Measurements from ENCODE around the gene ANKH.

ANKH gene

DNA sequence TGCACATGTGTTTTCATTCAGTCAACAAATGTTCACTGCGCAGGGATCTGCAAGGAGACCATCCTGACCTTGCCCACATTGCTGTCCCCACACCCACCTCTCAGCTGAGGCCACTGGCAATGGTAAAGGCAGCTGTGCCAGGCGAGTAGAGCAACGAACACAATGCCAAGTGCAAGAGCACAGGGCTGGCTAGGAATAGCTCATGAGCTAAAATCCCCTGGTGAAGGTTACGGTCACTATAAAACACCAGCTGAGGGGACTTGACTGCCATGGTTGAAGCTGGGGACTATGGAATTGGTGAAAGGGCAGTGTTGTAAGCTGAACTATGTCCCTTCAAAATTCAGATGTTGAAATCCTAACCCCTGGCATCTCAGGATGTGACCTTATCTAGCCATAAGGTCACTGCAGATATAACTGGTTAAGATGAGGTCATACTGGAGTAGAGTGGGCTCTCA, 111.0 kb downstream of the ANKH start:
- H3K4me3 ChIP-seq (replicated peaks in 1 of 2; ENCODE audit: low read depth in 2 of 2, low read length in 2 of 2): no peak overlapping the region
- no peak for DNase-seq (ENCODE audit: low read depth in 2 of 2)
- TF ChIP-seq, protein P1, sequence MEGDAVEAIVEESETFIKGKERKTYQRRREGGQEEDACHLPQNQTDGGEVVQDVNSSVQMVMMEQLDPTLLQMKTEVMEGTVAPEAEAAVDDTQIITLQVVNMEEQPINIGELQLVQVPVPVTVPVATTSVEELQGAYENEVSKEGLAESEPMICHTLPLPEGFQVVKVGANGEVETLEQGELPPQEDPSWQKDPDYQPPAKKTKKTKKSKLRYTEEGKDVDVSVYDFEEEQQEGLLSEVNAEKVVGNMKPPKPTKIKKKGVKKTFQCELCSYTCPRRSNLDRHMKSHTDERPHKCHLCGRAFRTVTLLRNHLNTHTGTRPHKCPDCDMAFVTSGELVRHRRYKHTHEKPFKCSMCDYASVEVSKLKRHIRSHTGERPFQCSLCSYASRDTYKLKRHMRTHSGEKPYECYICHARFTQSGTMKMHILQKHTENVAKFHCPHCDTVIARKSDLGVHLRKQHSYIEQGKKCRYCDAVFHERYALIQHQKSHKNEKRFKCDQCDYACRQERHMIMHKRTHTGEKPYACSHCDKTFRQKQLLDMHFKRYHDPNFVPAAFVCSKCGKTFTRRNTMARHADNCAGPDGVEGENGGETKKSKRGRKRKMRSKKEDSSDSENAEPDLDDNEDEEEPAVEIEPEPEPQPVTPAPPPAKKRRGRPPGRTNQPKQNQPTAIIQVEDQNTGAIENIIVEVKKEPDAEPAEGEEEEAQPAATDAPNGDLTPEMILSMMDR (IDR thresholded peaks at IDR 0.05; ENCODE audit: low read depth, low read length): no peak

DNA sequence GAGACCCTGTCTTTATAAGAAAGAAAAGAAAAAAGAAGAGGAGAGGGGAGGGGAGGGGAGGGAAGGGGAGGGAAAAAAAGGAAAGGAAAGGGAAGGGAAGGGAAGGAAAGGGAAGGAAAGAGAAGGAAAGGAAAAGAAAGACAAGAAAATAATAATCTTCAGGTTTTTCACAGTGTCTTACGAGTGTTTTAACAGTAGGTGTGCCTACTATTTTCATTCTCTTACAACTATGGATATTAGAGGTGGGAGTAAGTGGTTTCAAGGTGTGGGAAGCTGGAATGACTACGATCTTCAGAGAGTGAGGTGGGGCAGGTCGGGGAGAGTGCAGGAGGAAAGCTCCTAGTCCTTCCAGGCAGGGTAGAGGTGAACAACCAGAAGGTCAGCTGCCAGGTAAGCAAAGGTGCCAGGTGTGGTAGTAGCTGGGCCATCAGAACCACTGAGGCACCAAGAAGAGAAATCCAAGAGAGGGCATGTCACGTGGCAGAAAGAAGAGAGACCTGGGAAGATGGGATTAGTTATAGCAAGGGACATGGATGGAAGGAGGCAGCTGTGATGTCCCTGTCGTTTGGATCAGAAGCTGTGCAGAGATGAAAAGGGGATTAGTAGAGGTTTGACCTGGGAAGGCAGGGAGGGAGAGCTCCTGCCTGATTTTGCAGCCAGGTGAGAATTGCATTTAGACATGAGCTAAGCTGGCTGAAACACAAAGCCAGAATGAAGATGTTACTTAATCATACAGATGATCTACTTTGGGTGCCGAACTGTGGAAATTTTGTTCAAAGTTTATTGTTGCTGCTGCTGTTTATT, 111.6 kb downstream of the ANKH start:
- TF ChIP-seq, protein P1 (IDR thresholded peaks at IDR 0.05; ENCODE audit: low read depth, low read length): no peak

DNA sequence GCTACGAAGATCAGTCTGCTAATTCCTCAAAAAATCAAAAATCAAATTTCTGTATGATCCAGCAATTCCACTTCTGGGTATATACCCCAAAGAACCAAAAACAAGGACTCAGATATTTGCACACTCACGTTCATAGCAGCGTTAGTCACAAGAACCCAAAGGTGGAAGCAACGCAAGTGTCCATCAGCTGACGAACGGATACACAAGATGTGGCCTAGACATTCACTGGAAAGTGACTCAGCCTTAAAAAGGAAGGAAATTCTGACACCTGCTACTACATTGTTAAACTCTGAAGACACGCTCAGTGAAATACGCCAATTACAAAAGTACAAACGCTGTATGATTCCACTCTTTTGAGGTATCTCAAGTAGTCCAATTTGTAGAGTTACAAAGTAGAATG, 113.7 kb downstream of the ANKH start:
- TF ChIP-seq, protein P1 (IDR thresholded peaks at IDR 0.05; ENCODE audit: low read depth, low read length): no peak
- no peak overlapping the region for H3K4me3 ChIP-seq (replicated peaks in 1 of 2; ENCODE audit: low read depth in 2 of 2, low read length in 2 of 2)
- no peak for DNase-seq (ENCODE audit: low read depth in 2 of 2)

More for the DNA sequence above, 111.6 kb downstream of the ANKH start:
- H3K4me3 ChIP-seq (replicated peaks in 1 of 2; ENCODE audit: low read depth in 2 of 2, low read length in 2 of 2): no peak overlapping the region
- DNase-seq (ENCODE audit: low read depth in 2 of 2): no peak

DNA sequence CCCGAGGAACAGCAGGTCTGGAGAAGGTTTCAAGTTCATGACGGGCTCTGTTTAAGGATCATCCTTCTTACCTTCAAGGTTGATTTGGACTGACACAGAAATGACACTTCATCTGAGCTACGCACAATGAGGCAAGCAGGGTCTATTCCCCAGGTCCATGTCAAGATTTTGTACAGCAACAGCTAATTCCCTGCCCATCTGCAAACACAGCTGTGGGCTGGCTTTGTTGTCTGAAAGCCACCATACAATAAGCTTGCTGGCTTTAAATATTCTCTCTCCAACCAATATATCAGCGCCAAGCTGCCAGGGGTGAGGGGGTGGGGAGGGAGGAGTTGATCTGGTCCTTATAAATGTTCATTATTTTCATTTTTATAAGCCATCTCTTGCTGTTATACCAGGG, 115.1 kb downstream of the ANKH start:
- H3K4me3 ChIP-seq (replicated peaks in 1 of 2; ENCODE audit: low read depth in 2 of 2, low read length in 2 of 2): no peak overlapping the region
- no peak for DNase-seq (ENCODE audit: low read depth in 2 of 2)
- TF ChIP-seq, protein P1 (IDR thresholded peaks at IDR 0.05; ENCODE audit: low read depth, low read length): no peak

DNA sequence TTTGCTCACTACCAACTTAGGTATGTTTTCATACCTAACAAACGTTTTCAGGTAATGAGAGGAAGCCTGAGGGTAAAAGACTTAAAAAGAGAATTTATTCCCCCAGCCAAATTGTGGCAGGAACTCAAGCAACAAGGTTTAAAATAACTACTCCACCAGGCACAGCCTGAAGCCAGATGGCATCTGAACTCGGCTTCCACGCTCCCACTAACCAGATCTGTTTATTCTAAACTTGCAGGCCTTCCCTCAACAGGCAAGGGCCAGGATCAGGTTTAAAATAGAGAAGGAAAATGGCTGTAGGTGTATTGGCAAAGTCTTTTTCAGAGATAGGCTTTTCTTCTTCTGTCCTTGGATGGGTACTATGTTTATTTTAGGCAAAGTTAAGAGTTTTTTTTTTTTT, 117.6 kb downstream of the ANKH start:
- H3K4me3 ChIP-seq (replicated peaks in 1 of 2; ENCODE audit: low read depth in 2 of 2, low read length in 2 of 2): no peak overlapping the region
- TF ChIP-seq, protein P1 (IDR thresholded peaks at IDR 0.05; ENCODE audit: low read depth, low read length): no peak
- DNase-seq (ENCODE audit: low read depth in 2 of 2): no peak

DNA sequence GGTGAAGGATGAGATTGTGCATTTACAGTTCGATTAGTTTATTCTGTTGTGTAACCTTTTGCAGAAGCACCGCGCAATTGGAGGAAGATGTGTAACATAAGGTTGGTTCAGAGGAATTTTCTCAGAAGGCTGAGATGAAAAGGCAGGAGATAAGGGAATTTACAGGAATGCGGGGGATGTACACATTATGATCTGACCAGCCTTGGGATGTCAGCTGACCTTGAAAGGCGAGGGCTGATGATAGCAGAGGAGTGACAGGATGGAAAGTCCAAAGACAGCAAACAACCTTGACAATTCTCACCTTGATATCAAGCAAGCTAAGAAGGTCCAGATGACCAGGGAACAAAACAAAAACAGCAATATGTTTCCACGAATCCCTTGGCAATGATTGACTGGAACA, 118.3 kb downstream of the ANKH start:
- no peak for DNase-seq (ENCODE audit: low read depth in 2 of 2)
- TF ChIP-seq, protein P1 (IDR thresholded peaks at IDR 0.05; ENCODE audit: low read depth, low read length): no peak
- H3K4me3 ChIP-seq (replicated peaks in 1 of 2; ENCODE audit: low read depth in 2 of 2, low read length in 2 of 2): no peak overlapping the region

All from cardiac fibroblast (primary cell).